K562 (cell line): ENCODE data around the gene QRICH1. TPM values are rescaled to one million over a fixed set of nuclear protein-coding genes. Genes with fewer than 3 reads are reported as not detected.

Experiments used
- C11orf30 ChIP-seq: fragments of 450-650 bp; IDR thresholded peaks from 2 replicates; pipeline ENCODE4 v1.6.1; 2016; ENCODE audit warnings: low read depth, mild to moderate bottlenecking
- FOSL1 ChIP-seq: fragments of 200-800 bp; sonication (Bioruptor generic); conservative IDR thresholded peaks from 2 replicates; pipeline ENCODE4 v1.6.1; 2016; ENCODE audit warnings: missing genetic modification characterization, missing compliant biosample characterization
- GABPA ChIP-seq: fragments of 200-800 bp; sonication (Bioruptor generic); conservative IDR thresholded peaks from 2 replicates; pipeline ENCODE4 v1.6.1; 2016; ENCODE audit warnings: low read depth, missing genetic modification characterization, missing compliant biosample characterization
- HDGF ChIP-seq: fragments of 450-650 bp; IDR thresholded peaks from 2 replicates; pipeline ENCODE4 v1.6.1; 2016
- KLF13 ChIP-seq: fragments of 450-650 bp; IDR thresholded peaks from 2 replicates; pipeline ENCODE4 v1.6.1; 2016; ENCODE audit warnings: missing genetic modification characterization, low read depth, mild to moderate bottlenecking, missing compliant biosample characterization, moderate library complexity, borderline replicate concordance
- NFRKB ChIP-seq: fragments of 450-650 bp; IDR thresholded peaks from 2 replicates; pipeline ENCODE4 v1.6.1; 2016; ENCODE audit warnings: low read depth
- SRF ChIP-seq, 2 experiments: fragments of 250-450, 450-650 bp in 1 of 2; sonication (Bioruptor Pico) in 1 of 2; sonication (generic) in 1 of 2; formaldehyde crosslinking; IDR thresholded peaks; 2 replicates each; pipeline versions ENCODE4 v1.5.0 to v1.5.1; 2020 to 2022; ENCODE audit warnings: mild to moderate bottlenecking in 1 of 2, missing genetic modification reagents in 1 of 2
- SRSF3 ChIP-seq: fragments of 200-400 bp; formaldehyde crosslinking; IDR thresholded peaks from 2 replicates; pipeline ENCODE4 v1.6.1; 2016; ENCODE audit warnings: mild to moderate bottlenecking, low read length, moderate library complexity; ENCODE audit not compliant: insufficient read depth
- U2AF2 ChIP-seq: fragments of 200-400 bp; formaldehyde crosslinking; optimal IDR thresholded peaks from 2 replicates; pipeline ENCODE3; 2017; ENCODE audit warnings: low read depth, mild to moderate bottlenecking, low read length
- ZNF277 ChIP-seq: fragments of 250-450 bp; sonication (Bioruptor Pico); IDR thresholded peaks from 2 replicates; pipeline ENCODE4 v1.8.0; 2022; ENCODE audit warnings: inconsistent platforms, mild to moderate bottlenecking, moderate library complexity, borderline replicate concordance
- ZNF318 ChIP-seq, 2 experiments: fragments of 450-650 bp; IDR thresholded peaks; 2 replicates each; pipeline ENCODE4 v1.6.1; 2016; ENCODE audit warnings: mild to moderate bottlenecking in 2 of 2, borderline replicate concordance in 1 of 2, low read depth in 1 of 2, moderate library complexity in 1 of 2
- polyA plus RNA-seq, 8 experiments: library from polyadenylated mRNA; depleted of rRNA in 4 of 8; stranded (reverse) in 5 of 8; unstranded in 3 of 8; fragments of >200 nt; fragmentation: Nextera tagmentation in 2 of 8; fragmentation: Illumina TruSeq in 1 of 8; extraction: Ambion mirVana in 2 of 8; extraction: Trizol in 1 of 8; gene quantifications; 2 replicates each; pipeline versions ENCODE4 v1.2.1 to v1.2.3, GENCODE V29; 2011 to 2014; ENCODE audit warnings: inconsistent platforms in 1 of 8, missing spikeins in 1 of 8
- total RNA-seq, 7 experiments: library from RNA; depleted of rRNA in 6 of 7; stranded (reverse); fragments of >200 nt in 6 of 7; fragmentation: Illumina TruSeq in 2 of 7; extraction: Trizol in 2 of 7; gene quantifications; 2 replicates each; pipeline versions ENCODE4 v1.2.1 to v1.2.3, GENCODE V29; 2011 to 2021; ENCODE audit warnings: low replicate concordance in 1 of 7
- TF ChIP-seq, protein P1 (sequence below): fragments of 450-650 bp; IDR thresholded peaks from one replicate; pipeline ENCODE4 v1.6.1; 2018; ENCODE audit warnings: mild to moderate bottlenecking, moderate library complexity; ENCODE audit not compliant: partially characterized antibody
- TF ChIP-seq, protein P2 (sequence below): sonication (generic); formaldehyde crosslinking; IDR thresholded peaks from 2 replicates; pipeline ENCODE4 v1.9.0; 2022; ENCODE audit warnings: mild to moderate bottlenecking, missing genetic modification reagents

QRICH1 gene
- total and polyA plus RNA-seq, 9 of the 15 experiments (the other 6 are each of a cell fraction or from before 2014, with no cell fraction given), result 20.1 to 99.2 (median 56.7) TPM

DNA sequence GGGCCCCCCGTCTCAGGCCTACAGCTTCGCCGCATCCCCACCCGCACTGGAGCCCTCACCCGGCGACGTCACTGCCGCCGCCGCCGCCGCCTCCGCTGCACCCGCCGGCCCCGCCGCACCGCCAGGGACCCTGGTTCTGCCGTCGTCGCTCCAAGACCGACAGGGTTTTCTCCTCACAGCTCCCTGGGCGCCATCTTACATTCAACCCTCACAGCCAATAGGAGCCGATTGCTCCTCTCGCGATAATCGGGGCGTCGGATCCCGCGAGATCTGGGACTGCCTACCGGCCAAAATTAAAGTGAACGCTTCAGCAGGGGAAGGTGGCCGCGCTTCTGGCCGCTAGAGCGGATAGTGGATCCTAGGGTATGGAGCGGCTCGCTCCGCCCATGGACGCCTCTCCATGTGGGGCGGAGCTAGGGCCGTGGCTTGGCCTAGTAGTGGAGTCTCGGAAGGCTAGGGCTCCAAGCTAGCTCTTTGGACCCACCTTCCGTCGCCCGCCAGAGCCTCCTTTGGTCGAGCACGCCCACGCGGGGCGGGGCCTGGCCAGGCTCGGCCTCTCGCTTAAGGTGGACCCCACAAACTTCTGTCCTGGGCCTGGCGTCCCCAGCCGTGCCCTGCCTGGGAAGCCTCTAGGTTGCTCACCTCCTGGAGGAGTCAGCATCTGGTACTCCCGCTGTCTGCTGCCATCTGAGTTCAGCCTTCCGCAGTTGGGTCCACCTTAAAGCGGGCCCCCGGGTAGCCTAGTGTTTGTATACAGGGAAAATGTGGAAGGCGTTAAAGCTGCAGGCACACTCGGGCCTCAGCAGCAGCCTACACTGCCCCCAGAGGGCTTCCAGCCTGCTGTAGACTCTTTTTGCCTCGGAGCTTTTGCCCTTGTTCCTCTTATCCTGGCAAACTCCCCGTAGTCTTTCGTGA lies at the start of gene QRICH1 (continued):
- TF ChIP-seq ZNF318 (IDR thresholded peaks at IDR 0.05; ENCODE audit: borderline replicate concordance in 1 of 2, low read depth in 1 of 2), result no peak
- TF ChIP-seq NFRKB, result no peak
- TF ChIP-seq, protein P1, sequence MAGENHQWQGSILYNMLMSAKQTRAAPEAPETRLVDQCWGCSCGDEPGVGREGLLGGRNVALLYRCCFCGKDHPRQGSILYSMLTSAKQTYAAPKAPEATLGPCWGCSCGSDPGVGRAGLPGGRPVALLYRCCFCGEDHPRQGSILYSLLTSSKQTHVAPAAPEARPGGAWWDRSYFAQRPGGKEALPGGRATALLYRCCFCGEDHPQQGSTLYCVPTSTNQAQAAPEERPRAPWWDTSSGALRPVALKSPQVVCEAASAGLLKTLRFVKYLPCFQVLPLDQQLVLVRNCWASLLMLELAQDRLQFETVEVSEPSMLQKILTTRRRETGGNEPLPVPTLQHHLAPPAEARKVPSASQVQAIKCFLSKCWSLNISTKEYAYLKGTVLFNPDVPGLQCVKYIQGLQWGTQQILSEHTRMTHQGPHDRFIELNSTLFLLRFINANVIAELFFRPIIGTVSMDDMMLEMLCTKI, result no peak
- TF ChIP-seq U2AF2, result no peak
- no peak for TF ChIP-seq KLF13 (tag)
- TF ChIP-seq GABPA (tag), result no peak; the same call in 1 of the 2 replicates
- TF ChIP-seq, protein P2, sequence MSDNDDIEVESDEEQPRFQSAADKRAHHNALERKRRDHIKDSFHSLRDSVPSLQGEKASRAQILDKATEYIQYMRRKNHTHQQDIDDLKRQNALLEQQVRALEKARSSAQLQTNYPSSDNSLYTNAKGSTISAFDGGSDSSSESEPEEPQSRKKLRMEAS (CRISPR knock-in tag), result peak; percentile 80
- TF ChIP-seq HDGF, result no peak
- TF ChIP-seq SRSF3, result no peak
- peak; percentile 91 for TF ChIP-seq C11orf30
- TF ChIP-seq FOSL1 (tag), result no peak
- TF ChIP-seq SRF (CRISPR knock-in tag; IDR thresholded peaks at IDR 0.05), result peak in 1 of 2 experiments; percentile 71; a peak in 2 of 4 replicates
- TF ChIP-seq ZNF277 (CRISPR knock-in tag), result no peak
